SH-SY5Y (cell line): ENCODE results near the gene ORM2.
"Not testable (repeated sequence)": the region's sequence is repeated elsewhere in the genome, so short reads cannot be mapped to it uniquely, and the experiment has no call there.

Experiments used
- GATA2 ChIP-seq: IDR thresholded peaks from 2 replicates; pipeline ENCODE4 v1.6.1; 2011; ENCODE audit warnings: mild to moderate bottlenecking, low read depth, low read length
- GATA3 ChIP-seq: IDR thresholded peaks from 2 replicates; pipeline ENCODE4 v1.6.1; 2011; ENCODE audit warnings: low read depth, mild to moderate bottlenecking, low read length, moderate library complexity

ORM2 gene

GRCh38 chr9:114314256-114314867 lies 15.3 kb upstream of the ORM2 start:
- TF ChIP-seq GATA3 = no peak
- TF ChIP-seq GATA2 = no peak

- no peak for TF ChIP-seq GATA3
- no peak for TF ChIP-seq GATA2
Observed at GRCh38 chr9:114314881-114315722, 14.6 kb upstream of the ORM2 start.

- TF ChIP-seq GATA3 = no peak
- no peak for TF ChIP-seq GATA2
Observed at GRCh38 chr9:114315723-114316363, 13.8 kb upstream of the ORM2 start.

- no peak for TF ChIP-seq GATA3
- no peak for TF ChIP-seq GATA2
Observed at GRCh38 chr9:114316605-114317230, 13.0 kb upstream of the ORM2 start.

GRCh38 chr9:114317665-114318357 lies 11.9 kb upstream of the ORM2 start:
- TF ChIP-seq GATA2 = no peak
- no peak for TF ChIP-seq GATA3

GRCh38 chr9:114318416-114318815 lies 11.3 kb upstream of the ORM2 start:
- no peak for TF ChIP-seq GATA2
- no peak for TF ChIP-seq GATA3

GRCh38 chr9:114319147-114319546 lies 10.5 kb upstream of the ORM2 start:
- TF ChIP-seq GATA2 (no peak), GATA3 (no peak)

- TF ChIP-seq GATA2 = no peak
- no peak for TF ChIP-seq GATA3
Observed at GRCh38 chr9:114321759-114322158, 7.9 kb upstream of the ORM2 start.

GRCh38 chr9:114322831-114323531 lies 6.7 kb upstream of the ORM2 start, which contains the start of gene ORM1:
Gene ORM1, plus strand, starts transcription at chr9:114323098. Its CDS starts 36 bp downstream, at chr9:114323134.
- not testable (repeated sequence) for TF ChIP-seq GATA3, GATA2

- TF ChIP-seq GATA2 (no peak), GATA3 (no peak)
Observed at GRCh38 chr9:114324492-114324891, 5.2 kb upstream of the ORM2 start.

- TF ChIP-seq GATA3 (no peak), GATA2 (no peak)
Observed at GRCh38 chr9:114327749-114328148, 1.9 kb upstream of the ORM2 start.

- no peak for TF ChIP-seq GATA2
- TF ChIP-seq GATA3 = no peak
Observed at GRCh38 chr9:114330636-114331035, 967 bp downstream of the ORM2 start.

- TF ChIP-seq GATA3 = no peak
- no peak for TF ChIP-seq GATA2
Observed at GRCh38 chr9:114334490-114334889, 4.8 kb downstream of the ORM2 start.
